WTC11 (cell line): ENCODE data around the gene S100A5. TPM values are rescaled to one million over a fixed set of nuclear protein-coding genes. Genes with fewer than 3 reads are reported as not detected.

Source experiments
- ATAC-seq: fragments of 200-7000 bp; cut with Tn5 transposase; 2 replicates; pipeline ENCODE4 v1.10.0; 2021; ENCODE audit warnings: mild to moderate bottlenecking, moderate library complexity
- CTCF ChIA-PET: fragments of 300-600 bp; sonication (Branson Sonifier 250); formaldehyde crosslinking; loops from one replicate; lab custom pipeline; 2021; ENCODE audit warnings: antibody characterized with exemption; lab: Charles Lee
- POLR2A ChIA-PET: fragments of 350-600 bp; sonication (Branson Sonifier 250); formaldehyde crosslinking; loops from one replicate; lab custom pipeline; 2021; ENCODE audit warnings: antibody characterized with exemption; lab: Charles Lee
- DNase-seq: peaks from one replicate; pipeline ENCODE4 v3.0.0; 2021; ENCODE audit warnings: low spot score
- H3K27ac Mint-ChIP-seq: 2 replicates; pipeline ENCODE4 v1.8.0; 2021; ENCODE audit warnings: mixed read lengths
- H3K27me3 Mint-ChIP-seq: 2 replicates; pipeline ENCODE4 v1.8.0; 2021; ENCODE audit warnings: low read depth, mild to moderate bottlenecking, moderate library complexity, mixed read lengths
- H3K36me3 Mint-ChIP-seq: 2 replicates; pipeline ENCODE4 v1.8.0; 2021; ENCODE audit warnings: mixed read lengths
- H3K4me1 Mint-ChIP-seq: 2 replicates; pipeline ENCODE4 v1.8.0; 2022; ENCODE audit warnings: mixed read lengths
- H3K4me3 Mint-ChIP-seq: 2 replicates; pipeline ENCODE4 v1.8.0; 2021; ENCODE audit warnings: mild to moderate bottlenecking, moderate library complexity, mixed read lengths
- H3K9me3 Mint-ChIP-seq: 2 replicates; pipeline ENCODE4 v1.8.0; 2021; ENCODE audit warnings: mixed read lengths
- CBFB ChIP-seq: sonication (generic); formaldehyde crosslinking; IDR thresholded peaks from 2 replicates; pipeline ENCODE4 v1.8.1; 2022; ENCODE audit warnings: mild to moderate bottlenecking, low read depth, missing genetic modification reagents
- CREM ChIP-seq: sonication (generic); formaldehyde crosslinking; IDR thresholded peaks from 2 replicates; pipeline ENCODE4 v1.8.1; 2022; ENCODE audit warnings: mild to moderate bottlenecking, missing genetic modification reagents, moderate library complexity
- E2F4 ChIP-seq: sonication (generic); formaldehyde crosslinking; IDR thresholded peaks from 2 replicates; pipeline ENCODE4 v1.8.1; 2022; ENCODE audit warnings: low read depth, mild to moderate bottlenecking, moderate library complexity, missing genetic modification reagents, borderline replicate concordance
- E2F5 ChIP-seq: sonication (generic); formaldehyde crosslinking; IDR thresholded peaks from 2 replicates; pipeline ENCODE4 v1.8.1; 2022; ENCODE audit warnings: mild to moderate bottlenecking, moderate library complexity, missing genetic modification reagents
- ELF4 ChIP-seq: sonication (generic); formaldehyde crosslinking; IDR thresholded peaks from 2 replicates; pipeline ENCODE4 v1.8.1; 2022; ENCODE audit warnings: low read depth, mild to moderate bottlenecking, moderate library complexity, missing genetic modification reagents
- EMX1 ChIP-seq: fragments of 250-450 bp; sonication (Bioruptor Pico); IDR thresholded peaks from 2 replicates; pipeline ENCODE4 v1.8.0; 2021; ENCODE audit warnings: mild to moderate bottlenecking
- ESRRA ChIP-seq: sonication (generic); formaldehyde crosslinking; IDR thresholded peaks from 2 replicates; pipeline ENCODE4 v1.8.1; 2022; ENCODE audit warnings: mild to moderate bottlenecking, missing genetic modification reagents, borderline replicate concordance
- ETV6 ChIP-seq: sonication (generic); formaldehyde crosslinking; IDR thresholded peaks from 2 replicates; pipeline ENCODE4 v1.8.1; 2022; ENCODE audit warnings: mild to moderate bottlenecking, missing genetic modification reagents
- KAT7 ChIP-seq: sonication (generic); formaldehyde crosslinking; IDR thresholded peaks from 2 replicates; pipeline ENCODE4 v1.8.1; 2023; ENCODE audit warnings: missing genetic modification reagents, mild to moderate bottlenecking, borderline replicate concordance
- MLX ChIP-seq: sonication (generic); formaldehyde crosslinking; IDR thresholded peaks from 2 replicates; pipeline ENCODE4 v1.8.1; 2023; ENCODE audit warnings: mild to moderate bottlenecking, missing genetic modification reagents, moderate library complexity
- MYBL2 ChIP-seq: sonication (generic); formaldehyde crosslinking; IDR thresholded peaks from 2 replicates; pipeline ENCODE4 v1.8.1; 2023; ENCODE audit warnings: mild to moderate bottlenecking, moderate library complexity, missing genetic modification reagents
- NR1H2 ChIP-seq: sonication (generic); formaldehyde crosslinking; IDR thresholded peaks from 2 replicates; pipeline ENCODE4 v1.9.0; 2021; ENCODE audit warnings: mild to moderate bottlenecking, moderate library complexity, missing genetic modification reagents
- RORB ChIP-seq: fragments of 250-450 bp; sonication (Bioruptor Pico); IDR thresholded peaks from 2 replicates; pipeline ENCODE4 v1.9.0; 2021; ENCODE audit warnings: mild to moderate bottlenecking
- SP1 ChIP-seq: sonication (generic); formaldehyde crosslinking; conservative IDR thresholded peaks from 2 replicates; pipeline ENCODE4 v1.8.1; 2022; ENCODE audit warnings: missing genetic modification reagents
- TEAD1 ChIP-seq: sonication (generic); formaldehyde crosslinking; IDR thresholded peaks from 2 replicates; pipeline ENCODE4 v1.8.0; 2022; ENCODE audit warnings: mild to moderate bottlenecking, missing genetic modification reagents
- TP53 ChIP-seq: sonication (generic); formaldehyde crosslinking; IDR thresholded peaks from 2 replicates; pipeline ENCODE4 v1.8.1; 2023; ENCODE audit warnings: mild to moderate bottlenecking, missing genetic modification reagents
- ZNF263 ChIP-seq: sonication (generic); formaldehyde crosslinking; IDR thresholded peaks from 2 replicates; pipeline ENCODE4 v1.8.1; 2022; ENCODE audit warnings: low read depth, mild to moderate bottlenecking, moderate library complexity, missing genetic modification reagents
- ZNF671 ChIP-seq: fragments of 250-450 bp; sonication (Bioruptor Pico); IDR thresholded peaks from 2 replicates; pipeline ENCODE4 v1.8.0; 2021; ENCODE audit warnings: mild to moderate bottlenecking
- total RNA-seq: library from RNA; stranded (reverse); gene quantifications from 3 replicates; pipeline ENCODE4 v1.2.3, GENCODE V29; 2021
- TF ChIP-seq, protein P1 (sequence below): sonication (generic); formaldehyde crosslinking; IDR thresholded peaks from 2 replicates; pipeline ENCODE4 v1.8.1; 2022; ENCODE audit warnings: missing genetic modification reagents, borderline replicate concordance
- TF ChIP-seq, protein P2 (sequence below): sonication (generic); formaldehyde crosslinking; IDR thresholded peaks from 2 replicates; pipeline ENCODE4 v1.8.1; 2023; ENCODE audit warnings: mild to moderate bottlenecking, missing genetic modification reagents
- TF ChIP-seq, protein P3 (sequence below): sonication (generic); formaldehyde crosslinking; IDR thresholded peaks from 2 replicates; pipeline ENCODE4 v1.8.1; 2023; ENCODE audit warnings: mild to moderate bottlenecking, missing genetic modification reagents, moderate library complexity
- TF ChIP-seq, protein P4 (sequence below): sonication (generic); formaldehyde crosslinking; IDR thresholded peaks from 2 replicates; pipeline ENCODE4 v1.8.1; 2022; ENCODE audit warnings: low read depth, missing genetic modification reagents, borderline replicate concordance

The S100A5 gene
- total RNA-seq, 1 experiment from 2014 or later = not detected

DNA sequence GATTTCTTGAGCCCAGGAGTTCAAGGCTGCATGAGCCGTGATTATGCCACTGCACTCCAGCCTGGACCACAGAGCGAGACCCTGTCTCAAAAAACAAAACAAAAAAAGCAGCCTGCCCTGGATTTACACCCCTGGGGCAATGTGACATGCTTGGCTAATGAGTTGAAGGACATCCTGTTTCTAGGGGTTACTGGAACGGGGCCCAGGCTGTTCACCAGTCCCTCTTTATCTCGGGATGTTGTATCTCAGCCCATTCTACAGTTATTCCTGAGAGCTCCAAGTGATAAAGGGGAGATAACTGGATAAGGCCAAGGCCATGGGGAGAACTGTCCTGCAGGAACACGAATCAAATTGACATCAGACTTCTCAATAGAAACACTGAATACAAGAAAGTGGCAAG is 46.6 kb upstream of the S100A5 start:
- H3K4me3 Mint-ChIP-seq = no peak overlapping the region
- no peak for TF ChIP-seq ZNF263 (CRISPR knock-in tag)
- no peak for TF ChIP-seq KAT7
- TF ChIP-seq, protein P1, sequence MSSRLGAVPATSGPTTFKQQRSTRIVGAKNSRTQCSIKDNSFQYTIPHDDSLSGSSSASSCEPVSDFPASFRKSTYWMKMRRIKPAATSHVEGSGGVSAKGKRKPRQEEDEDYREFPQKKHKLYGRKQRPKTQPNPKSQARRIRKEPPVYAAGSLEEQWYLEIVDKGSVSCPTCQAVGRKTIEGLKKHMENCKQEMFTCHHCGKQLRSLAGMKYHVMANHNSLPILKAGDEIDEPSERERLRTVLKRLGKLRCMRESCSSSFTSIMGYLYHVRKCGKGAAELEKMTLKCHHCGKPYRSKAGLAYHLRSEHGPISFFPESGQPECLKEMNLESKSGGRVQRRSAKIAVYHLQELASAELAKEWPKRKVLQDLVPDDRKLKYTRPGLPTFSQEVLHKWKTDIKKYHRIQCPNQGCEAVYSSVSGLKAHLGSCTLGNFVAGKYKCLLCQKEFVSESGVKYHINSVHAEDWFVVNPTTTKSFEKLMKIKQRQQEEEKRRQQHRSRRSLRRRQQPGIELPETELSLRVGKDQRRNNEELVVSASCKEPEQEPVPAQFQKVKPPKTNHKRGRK = no peak
- no peak for TF ChIP-seq TEAD1 (CRISPR knock-in tag)
- TF ChIP-seq CREM (CRISPR knock-in tag) = no peak
- no peak for TF ChIP-seq TP53
- TF ChIP-seq, protein P2, sequence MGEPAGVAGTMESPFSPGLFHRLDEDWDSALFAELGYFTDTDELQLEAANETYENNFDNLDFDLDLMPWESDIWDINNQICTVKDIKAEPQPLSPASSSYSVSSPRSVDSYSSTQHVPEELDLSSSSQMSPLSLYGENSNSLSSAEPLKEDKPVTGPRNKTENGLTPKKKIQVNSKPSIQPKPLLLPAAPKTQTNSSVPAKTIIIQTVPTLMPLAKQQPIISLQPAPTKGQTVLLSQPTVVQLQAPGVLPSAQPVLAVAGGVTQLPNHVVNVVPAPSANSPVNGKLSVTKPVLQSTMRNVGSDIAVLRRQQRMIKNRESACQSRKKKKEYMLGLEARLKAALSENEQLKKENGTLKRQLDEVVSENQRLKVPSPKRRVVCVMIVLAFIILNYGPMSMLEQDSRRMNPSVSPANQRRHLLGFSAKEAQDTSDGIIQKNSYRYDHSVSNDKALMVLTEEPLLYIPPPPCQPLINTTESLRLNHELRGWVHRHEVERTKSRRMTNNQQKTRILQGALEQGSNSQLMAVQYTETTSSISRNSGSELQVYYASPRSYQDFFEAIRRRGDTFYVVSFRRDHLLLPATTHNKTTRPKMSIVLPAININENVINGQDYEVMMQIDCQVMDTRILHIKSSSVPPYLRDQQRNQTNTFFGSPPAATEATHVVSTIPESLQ (CRISPR knock-in tag) = no peak
- TF ChIP-seq ZNF671 (CRISPR knock-in tag) = no peak
- no peak for TF ChIP-seq EMX1 (CRISPR knock-in tag)
- TF ChIP-seq SP1 (CRISPR knock-in tag) = no peak
- TF ChIP-seq E2F4 (CRISPR knock-in tag) = no peak
- TF ChIP-seq MLX = no peak
- no peak for ATAC-seq
- H3K27ac Mint-ChIP-seq = no peak overlapping the region
- ChIA-PET POLR2A (no interaction called here), CTCF (interaction anchor here (5.2 kb wide), 1 partner anchor 41 kb away, joined by 29 read pairs; the partner anchor contains the start of genes S100A1 and S100A13)
- peaks cover 4% of the 10 kb centered on the region for H3K4me1 Mint-ChIP-seq
- H3K36me3 Mint-ChIP-seq = no peaks in the 10 kb centered on the region
- no peaks in the 10 kb centered on the region for H3K9me3 Mint-ChIP-seq
- no peak for DNase-seq
- no peaks in the 10 kb centered on the region for H3K27me3 Mint-ChIP-seq

DNA sequence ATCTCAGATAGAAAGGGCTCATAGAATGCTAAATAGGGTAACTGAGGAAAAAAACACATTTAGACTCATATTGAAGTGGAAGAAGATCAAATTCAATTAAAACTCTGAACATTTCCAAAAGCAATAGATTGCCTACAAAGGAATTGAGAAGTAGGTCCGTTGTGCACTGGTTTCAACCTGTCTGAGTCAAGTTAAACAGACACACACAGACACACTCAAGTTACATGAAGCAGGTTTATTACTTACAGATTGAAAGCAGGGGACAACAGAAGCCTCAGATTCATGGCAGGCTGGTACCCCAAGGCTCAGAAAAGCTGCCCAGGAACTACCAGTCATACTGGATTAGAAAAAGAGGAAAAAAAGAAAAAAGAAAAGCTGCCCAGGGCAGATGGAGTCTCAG is 45.6 kb upstream of the S100A5 start:
- H3K4me3 Mint-ChIP-seq = no peak overlapping the region
- no peaks in the 10 kb centered on the region for H3K9me3 Mint-ChIP-seq
- DNase-seq (no peak), ATAC-seq (no peak)
- H3K27me3 Mint-ChIP-seq = no peaks in the 10 kb centered on the region
- CTCF ChIA-PET = interaction anchor here (0.9 to 5.2 kb wide), 4 partner anchors 14 to 53 kb away, joined by 4 to 29 read pairs (median 6); partner anchors contain the start of genes S100A1 and S100A13
- H3K36me3 Mint-ChIP-seq = no peaks in the 10 kb centered on the region
- POLR2A ChIA-PET = no interaction called here
- H3K27ac Mint-ChIP-seq = 0 out of 2 replicates have a peak overlapping the region, but pooled peaks have one; percentile 45
- H3K4me1 Mint-ChIP-seq = peaks cover 4% of the 10 kb centered on the region
- no peak for TF ChIP-seq ESRRA (CRISPR knock-in tag)
- TF ChIP-seq, protein P1 = no peak
- TF ChIP-seq NR1H2 (CRISPR knock-in tag) = no peak

- CTCF ChIA-PET = interaction anchor here (1.1 to 5.2 kb wide), 6 partner anchors 13 to 231 kb away, joined by 3 to 29 read pairs (median 4); partner anchors contain the start of genes S100A1 and S100A13
- POLR2A ChIA-PET = interaction anchor here (1.0 kb wide), 1 partner anchor 49 kb away, joined by 4 read pairs; the partner anchor contains the start of gene CHTOP
- Mint-ChIP-seq H3K9me3 (no peaks in the 10 kb centered on the region), H3K27me3 (no peaks in the 10 kb centered on the region), H3K4me1 (peaks cover 4% of the 10 kb centered on the region), H3K27ac (no peak overlapping the region), H3K4me3 (no peak overlapping the region), H3K36me3 (no peaks in the 10 kb centered on the region)
- no peak for DNase-seq
- ATAC-seq = no peak
- no peak for TF ChIP-seq TEAD1 (CRISPR knock-in tag)
- no peak for TF ChIP-seq ELF4 (CRISPR knock-in tag)
- no peak for TF ChIP-seq MYBL2 (CRISPR knock-in tag)
- TF ChIP-seq, protein P3, sequence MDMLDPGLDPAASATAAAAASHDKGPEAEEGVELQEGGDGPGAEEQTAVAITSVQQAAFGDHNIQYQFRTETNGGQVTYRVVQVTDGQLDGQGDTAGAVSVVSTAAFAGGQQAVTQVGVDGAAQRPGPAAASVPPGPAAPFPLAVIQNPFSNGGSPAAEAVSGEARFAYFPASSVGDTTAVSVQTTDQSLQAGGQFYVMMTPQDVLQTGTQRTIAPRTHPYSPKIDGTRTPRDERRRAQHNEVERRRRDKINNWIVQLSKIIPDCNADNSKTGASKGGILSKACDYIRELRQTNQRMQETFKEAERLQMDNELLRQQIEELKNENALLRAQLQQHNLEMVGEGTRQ (CRISPR knock-in tag) = no peak
- TF ChIP-seq E2F5 (CRISPR knock-in tag) = no peak
- no peak for TF ChIP-seq TP53
- TF ChIP-seq ETV6 = no peak
- TF ChIP-seq CBFB (CRISPR knock-in tag) = no peak
- TF ChIP-seq RORB (CRISPR knock-in tag) = no peak
- TF ChIP-seq, protein P4, sequence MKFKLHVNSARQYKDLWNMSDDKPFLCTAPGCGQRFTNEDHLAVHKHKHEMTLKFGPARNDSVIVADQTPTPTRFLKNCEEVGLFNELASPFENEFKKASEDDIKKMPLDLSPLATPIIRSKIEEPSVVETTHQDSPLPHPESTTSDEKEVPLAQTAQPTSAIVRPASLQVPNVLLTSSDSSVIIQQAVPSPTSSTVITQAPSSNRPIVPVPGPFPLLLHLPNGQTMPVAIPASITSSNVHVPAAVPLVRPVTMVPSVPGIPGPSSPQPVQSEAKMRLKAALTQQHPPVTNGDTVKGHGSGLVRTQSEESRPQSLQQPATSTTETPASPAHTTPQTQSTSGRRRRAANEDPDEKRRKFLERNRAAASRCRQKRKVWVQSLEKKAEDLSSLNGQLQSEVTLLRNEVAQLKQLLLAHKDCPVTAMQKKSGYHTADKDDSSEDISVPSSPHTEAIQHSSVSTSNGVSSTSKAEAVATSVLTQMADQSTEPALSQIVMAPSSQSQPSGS = no peak
Observed at GRCh38 chr1:153585006-153585405, 44.3 kb upstream of the S100A5 start.
